Ovary (tissue), 3 donors: ENCODE data around the gene OR52A1.

ENCODE experiments used
- CTCF ChIP-seq, 3 donors: fragments of 450-650 bp in 2 of 3; fragments of 200-600 bp in 1 of 3; IDR thresholded peaks; one replicate each; pipeline versions ENCODE4 v1.5.1 to v1.8.0; 2016 to 2022; ENCODE audit warnings: antibody characterized with exemption in 3 of 3, mild to moderate bottlenecking in 1 of 3
- POLR2A ChIP-seq: fragments of 450-650 bp; IDR thresholded peaks from one replicate; pipeline ENCODE4 v1.6.1; 2017; ENCODE audit warnings: antibody characterized with exemption, mild to moderate bottlenecking, moderate library complexity
- donor health status: DM: no; HTN: no; CAD: no.

- TF ChIP-seq CTCF (IDR thresholded peaks at IDR 0.05) (no peak), POLR2A (no peak)
Measured at GRCh38 chr11:5198285-5198684, 43.7 kb upstream of the OR52A1 start.
